ENCODE data around the gene TAPBP.
"Not testable (repeated sequence)": the region's sequence is repeated elsewhere in the genome, so short reads cannot be mapped to it uniquely, and the experiment has no call there.

Gene TAPBP

DNA sequence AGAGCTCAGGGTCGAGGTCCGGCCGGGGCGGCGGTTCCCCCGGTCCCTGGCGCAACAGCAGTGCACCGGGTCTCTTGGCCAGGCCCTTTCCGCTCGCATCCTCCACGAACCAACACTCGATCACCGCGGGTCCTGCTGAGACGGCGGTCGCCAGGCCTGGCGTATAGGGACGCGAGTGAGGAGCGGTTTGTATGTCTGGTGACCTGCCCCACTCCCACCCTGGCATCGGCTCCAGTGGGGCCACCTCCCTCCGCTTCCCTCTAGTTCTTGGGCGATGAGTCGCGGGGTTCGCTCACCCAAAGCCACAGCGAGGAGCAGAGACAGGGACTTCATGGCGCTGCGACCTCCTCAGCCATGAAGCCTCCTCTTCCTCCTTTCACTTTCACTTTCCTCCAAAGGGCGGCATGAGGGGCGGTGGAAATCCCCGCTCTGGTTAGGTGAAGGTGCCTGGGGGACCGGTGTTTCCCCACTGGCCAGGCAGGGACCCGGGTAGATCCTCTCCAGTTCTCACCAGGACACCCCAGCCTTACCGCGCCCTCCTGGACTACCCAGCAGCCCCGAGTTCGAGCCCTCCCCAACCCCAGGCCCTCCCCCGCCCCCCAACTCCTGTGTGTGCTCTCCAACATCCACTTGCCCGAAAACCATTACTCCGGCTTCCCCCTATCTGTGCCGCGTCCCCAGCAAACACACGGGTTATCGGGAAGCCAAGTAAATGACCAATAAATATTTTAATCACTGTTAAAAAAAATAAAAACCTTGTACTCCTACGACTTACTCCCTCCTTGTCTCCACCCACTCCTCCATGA is at the start of gene TAPBP:
Gene TAPBP (minus strand): TSS at position 370 of the 806 bp plus-strand sequence. CDS start 37 bp downstream, at position 333.
- H3K4me3 ChIP-seq (ENCODE audit: low read depth, low read length) = peak within 1 kb of the TSS; percentile 55
- TF ChIP-seq, protein P1, sequence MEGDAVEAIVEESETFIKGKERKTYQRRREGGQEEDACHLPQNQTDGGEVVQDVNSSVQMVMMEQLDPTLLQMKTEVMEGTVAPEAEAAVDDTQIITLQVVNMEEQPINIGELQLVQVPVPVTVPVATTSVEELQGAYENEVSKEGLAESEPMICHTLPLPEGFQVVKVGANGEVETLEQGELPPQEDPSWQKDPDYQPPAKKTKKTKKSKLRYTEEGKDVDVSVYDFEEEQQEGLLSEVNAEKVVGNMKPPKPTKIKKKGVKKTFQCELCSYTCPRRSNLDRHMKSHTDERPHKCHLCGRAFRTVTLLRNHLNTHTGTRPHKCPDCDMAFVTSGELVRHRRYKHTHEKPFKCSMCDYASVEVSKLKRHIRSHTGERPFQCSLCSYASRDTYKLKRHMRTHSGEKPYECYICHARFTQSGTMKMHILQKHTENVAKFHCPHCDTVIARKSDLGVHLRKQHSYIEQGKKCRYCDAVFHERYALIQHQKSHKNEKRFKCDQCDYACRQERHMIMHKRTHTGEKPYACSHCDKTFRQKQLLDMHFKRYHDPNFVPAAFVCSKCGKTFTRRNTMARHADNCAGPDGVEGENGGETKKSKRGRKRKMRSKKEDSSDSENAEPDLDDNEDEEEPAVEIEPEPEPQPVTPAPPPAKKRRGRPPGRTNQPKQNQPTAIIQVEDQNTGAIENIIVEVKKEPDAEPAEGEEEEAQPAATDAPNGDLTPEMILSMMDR (IDR thresholded peaks at IDR 0.05; ENCODE audit: borderline replicate concordance, insufficient read depth, low read depth, low read length) = no peak

DNA sequence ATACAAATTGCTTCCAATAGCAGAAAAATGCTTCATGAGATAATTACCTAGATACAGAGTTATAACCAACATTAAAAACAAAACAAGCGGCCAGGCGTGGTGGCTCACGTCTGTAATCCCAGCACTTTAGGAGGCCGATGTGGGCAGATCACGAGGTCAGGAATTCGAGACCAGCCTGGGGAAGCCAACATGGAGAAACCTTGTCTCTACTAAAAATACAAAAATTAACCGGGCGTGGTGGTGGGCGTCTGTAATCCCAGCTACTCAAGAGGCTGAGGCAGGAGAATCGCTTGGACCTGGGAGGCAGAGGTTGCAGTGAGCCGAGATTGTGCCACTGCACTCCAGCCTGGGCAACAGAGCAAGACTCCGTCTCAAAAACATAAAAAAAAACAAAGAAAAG is 49.6 kb upstream of the TAPBP start:
- H3K4me3 ChIP-seq (ENCODE audit: low read depth, low read length) = not testable (repeated sequence)

DNA sequence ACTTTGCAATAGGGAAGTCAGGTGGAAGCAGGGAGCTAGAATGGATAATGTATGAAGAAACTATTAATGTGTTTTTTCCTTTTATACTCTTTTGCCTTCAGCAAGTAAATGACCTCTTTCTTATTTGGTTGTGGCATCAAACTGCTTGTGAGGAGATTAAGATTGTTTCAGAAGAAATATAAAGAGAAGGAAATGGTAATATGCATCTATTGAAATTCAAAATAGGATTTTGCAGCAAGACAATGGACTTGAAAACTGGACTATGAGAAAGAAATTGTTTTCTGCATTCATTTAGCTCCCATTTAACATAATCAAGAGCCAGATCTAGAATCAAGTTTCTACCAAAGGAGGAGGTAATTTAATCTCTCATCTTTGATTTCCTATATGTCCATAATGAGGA is 45.5 kb upstream of the TAPBP start:
- TF ChIP-seq, protein P1 (IDR thresholded peaks at IDR 0.05; ENCODE audit: borderline replicate concordance, insufficient read depth, low read depth, low read length) = no peak
- no peak overlapping the region for H3K4me3 ChIP-seq (ENCODE audit: low read depth, low read length)

DNA sequence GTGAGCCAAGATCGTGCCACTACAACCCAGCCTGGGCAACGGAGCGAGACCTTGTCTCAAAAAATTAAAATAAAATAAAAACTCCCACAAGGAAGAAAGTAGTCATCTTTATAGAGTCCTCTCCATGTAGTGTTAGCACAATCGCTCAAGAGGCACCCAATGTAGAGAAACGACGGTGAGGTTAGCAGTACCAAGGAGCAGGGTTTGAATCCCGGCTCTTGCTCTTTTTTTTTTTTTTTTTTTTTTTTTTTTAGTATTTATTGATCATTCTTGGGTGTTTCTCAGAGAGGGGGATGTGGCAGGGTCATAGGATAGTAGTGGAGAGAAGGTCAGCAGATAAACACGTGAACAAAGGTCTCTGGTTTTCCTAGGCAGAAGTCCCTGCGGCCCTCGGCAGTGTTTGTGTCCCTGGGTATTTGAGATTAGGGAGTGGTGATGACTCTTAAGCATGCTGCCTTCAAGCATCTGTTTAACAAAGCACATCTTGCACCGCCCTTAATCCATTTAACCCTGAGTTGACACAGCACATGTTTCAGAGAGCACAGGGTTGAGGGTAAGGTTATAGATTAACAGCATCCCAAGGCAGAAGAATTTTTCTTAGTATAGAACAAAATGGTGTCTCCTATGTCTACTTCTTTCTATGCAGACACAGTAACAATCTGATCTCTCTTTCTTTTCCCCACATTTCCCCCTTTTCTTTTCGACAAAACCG is 43.4 kb upstream of the TAPBP start:
- H3K4me3 ChIP-seq (ENCODE audit: low read depth, low read length) = not testable (repeated sequence)

DNA sequence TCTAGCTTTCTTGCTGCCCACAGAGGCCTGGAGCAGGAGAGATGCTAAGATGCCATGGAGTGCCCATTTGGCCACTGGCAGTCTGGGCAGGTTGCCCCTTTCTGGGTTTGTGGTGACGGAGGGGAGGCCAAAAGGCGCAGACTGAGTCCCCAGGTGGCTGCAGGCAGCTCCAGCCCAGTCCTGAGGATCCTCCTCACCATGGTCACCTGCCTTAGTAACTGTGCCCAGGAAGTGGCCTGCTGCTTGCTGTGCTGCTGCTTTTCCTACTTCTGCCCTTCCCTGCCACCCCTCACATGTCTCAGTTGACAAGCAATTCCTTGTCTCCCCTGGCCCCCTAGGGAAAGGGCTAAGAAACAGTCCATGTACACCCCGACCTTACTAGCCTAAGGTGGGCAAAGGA is 42.4 kb upstream of the TAPBP start:
- TF ChIP-seq, protein P1 (IDR thresholded peaks at IDR 0.05; ENCODE audit: borderline replicate concordance, insufficient read depth, low read depth, low read length) = no peak
- H3K4me3 ChIP-seq (ENCODE audit: low read depth, low read length) = no peak overlapping the region

DNA sequence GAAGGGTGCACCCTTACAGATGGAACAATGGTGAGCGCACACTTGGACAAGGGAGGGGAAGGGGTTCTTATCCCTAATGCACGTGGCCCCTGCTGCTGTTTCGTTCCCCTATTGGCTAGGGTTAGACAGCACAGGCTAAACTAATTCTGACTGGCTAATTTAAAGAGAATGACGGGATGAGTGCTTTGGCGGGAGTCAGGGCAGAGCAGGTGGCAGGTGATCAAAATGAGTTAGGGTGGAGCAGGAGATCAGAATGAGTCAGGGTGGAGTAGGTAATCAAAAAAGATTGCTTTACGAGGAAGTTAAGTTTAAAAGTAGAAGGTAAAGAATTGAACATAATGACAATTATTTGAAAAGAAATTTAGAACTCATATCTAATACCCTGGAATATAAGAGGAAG is 42.0 kb upstream of the TAPBP start:
- H3K4me3 ChIP-seq (ENCODE audit: low read depth, low read length) = not testable (repeated sequence)

DNA sequence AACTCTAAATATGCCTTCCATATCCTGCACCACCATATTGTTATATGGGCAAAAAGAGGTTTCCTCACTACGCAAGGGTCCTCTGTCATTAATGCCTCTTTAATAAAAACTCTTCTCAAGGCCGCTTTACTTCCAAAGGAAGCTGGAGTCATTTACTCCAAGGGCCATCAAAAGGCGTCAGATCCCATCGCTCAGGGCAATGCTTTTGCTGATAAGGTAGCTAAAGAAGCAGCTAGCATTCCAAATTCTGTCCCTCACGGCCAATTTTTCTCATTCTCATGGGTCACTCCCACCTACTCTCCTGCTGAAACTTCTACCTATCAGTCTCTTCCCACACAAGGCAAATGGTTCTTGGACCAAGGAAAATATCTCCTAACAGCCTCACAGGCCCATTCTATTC is 33.9 kb upstream of the TAPBP start:
- TF ChIP-seq, protein P1 (IDR thresholded peaks at IDR 0.05; ENCODE audit: borderline replicate concordance, insufficient read depth, low read depth, low read length) = no peak
- H3K4me3 ChIP-seq (ENCODE audit: low read depth, low read length) = no peak overlapping the region

DNA sequence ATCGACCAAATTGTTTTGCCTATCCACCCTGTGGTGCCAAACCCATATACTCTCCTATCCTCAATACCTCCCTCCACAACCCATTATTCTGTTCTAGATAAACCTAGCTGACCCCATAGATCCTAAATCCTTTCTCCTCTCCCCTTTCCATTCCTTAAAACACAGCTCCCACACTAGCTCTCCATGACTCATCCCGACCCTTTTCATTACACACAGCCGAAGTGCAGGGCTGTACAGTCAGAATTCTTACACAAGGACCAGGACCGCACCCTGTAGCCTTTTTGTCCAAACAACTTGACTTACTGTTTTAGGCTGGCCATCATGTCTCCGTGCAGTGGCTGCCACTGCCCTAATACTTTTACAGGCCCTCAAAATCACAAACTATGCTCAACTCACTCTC is 33.1 kb upstream of the TAPBP start:
- not testable (repeated sequence) for H3K4me3 ChIP-seq (ENCODE audit: low read depth, low read length)

DNA sequence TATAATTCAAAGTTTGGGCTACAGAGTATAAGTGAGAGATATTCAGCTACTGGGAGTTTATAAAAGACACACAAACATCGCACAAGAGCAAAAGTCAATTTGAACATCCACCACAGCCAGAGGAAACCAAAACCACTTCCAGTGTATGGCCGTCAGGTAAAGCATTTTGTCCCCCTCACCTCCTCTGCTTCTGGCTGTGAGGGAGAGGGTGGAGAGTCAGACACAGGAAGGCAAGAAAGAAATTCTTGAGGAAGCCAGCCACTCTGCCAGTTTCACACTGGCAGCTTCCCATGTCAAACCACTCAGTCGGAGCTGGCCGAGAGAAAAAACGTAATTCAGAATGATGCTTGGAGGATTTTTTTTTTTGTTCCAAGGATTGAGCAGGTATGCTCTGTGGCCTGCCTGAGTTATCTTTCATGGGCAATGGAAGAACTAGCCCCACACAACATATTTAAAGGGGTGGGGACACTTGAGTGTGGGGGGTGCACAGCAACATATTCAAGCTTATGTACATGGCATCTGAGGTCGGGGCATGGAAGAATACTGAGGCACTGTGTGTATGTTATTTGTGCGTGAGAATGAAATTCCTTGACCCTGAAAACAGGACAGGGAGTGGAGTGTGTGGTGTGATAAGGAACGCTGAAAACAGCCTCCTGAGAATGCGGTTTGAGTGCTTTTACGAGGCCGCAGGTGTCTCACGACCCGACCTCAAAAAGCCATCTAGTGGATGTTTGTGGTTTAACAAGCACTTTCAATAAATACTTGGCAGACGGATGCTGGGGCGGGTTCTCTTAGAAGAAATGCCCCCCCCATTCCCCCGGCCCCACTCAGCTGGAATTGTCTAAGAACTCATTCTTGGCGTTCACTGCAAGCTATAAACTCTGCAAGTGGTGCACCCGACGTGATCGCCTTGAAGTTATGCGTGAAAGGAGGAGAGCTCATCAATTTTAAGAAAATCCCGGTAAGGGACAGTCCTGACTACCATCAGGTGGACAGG is 31.1 kb upstream of the TAPBP start:
- H3K4me3 ChIP-seq (ENCODE audit: low read depth, low read length) = no peak overlapping the region
- TF ChIP-seq, protein P1 (IDR thresholded peaks at IDR 0.05; ENCODE audit: borderline replicate concordance, insufficient read depth, low read depth, low read length) = peak; percentile 56; the same call in 1 of the 2 replicates
